Measurements from ENCODE around the gene TP53RK. TPM values are rescaled to one million over a fixed set of nuclear protein-coding genes. Genes with fewer than 3 reads are reported as not detected.

The TP53RK gene
- total and polyA plus RNA-seq, 2 of the 4 experiments (the other 2 are of a cell fraction), result 8.7 to 10.6 TPM

DNA sequence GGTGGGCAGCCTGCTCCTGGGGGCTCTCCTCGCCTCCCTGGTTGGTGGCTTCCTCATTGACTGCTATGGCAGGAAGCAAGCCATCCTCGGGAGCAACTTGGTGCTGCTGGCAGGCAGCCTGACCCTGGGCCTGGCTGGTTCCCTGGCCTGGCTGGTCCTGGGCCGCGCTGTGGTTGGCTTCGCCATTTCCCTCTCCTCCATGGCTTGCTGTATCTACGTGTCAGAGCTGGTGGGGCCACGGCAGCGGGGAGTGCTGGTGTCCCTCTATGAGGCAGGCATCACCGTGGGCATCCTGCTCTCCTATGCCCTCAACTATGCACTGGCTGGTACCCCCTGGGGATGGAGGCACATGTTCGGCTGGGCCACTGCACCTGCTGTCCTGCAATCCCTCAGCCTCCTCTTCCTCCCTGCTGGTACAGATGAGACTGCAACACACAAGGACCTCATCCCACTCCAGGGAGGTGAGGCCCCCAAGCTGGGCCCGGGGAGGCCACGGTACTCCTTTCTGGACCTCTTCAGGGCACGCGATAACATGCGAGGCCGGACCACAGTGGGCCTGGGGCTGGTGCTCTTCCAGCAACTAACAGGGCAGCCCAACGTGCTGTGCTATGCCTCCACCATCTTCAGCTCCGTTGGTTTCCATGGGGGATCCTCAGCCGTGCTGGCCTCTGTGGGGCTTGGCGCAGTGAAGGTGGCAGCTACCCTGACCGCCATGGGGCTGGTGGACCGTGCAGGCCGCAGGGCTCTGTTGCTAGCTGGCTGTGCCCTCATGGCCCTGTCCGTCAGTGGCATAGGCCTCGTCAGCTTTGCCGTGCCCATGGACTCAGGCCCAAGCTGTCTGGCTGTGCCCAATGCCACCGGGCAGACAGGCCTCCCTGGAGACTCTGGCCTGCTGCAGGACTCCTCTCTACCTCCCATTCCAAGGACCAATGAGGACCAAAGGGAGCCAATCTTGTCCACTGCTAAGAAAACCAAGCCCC is 36.2 kb upstream of the TP53RK start (continued):
- TF ChIP-seq SMC3 (IDR thresholded peaks at IDR 0.05; ENCODE audit: low read depth, low read length), result no peak

DNA sequence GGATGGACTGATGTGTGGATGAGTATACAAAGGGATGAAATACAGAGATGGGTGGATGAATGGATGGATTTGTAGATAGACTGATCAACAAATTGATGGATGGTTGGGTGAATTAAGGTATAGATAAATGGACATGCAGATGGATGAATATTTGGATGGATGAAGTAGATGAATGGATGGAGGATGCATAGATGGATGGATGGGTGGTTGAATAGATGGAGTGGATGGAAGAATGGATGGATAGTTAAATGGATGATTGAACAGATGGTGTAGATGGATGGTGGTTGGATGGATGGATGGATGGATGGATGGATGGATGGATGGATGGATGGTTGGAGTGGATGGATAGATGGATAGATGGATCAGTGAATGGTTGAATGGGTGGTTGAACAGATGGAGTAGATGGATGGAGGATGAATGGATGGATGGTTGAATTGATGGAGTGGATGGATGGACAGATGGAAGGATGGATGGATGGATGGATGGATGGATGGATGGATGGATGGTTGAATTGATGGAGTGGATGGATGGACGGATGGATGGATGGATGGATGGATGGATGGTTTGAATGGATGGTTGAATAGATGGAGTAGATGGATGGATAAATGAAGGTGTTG is 35.2 kb upstream of the TP53RK start:
- Histone ChIP-seq H3K36me3 (ENCODE audit: control insufficient read depth, insufficient read depth, low read length) (peaks cover 48% of the 10 kb centered on the region), H3K9me3 (ENCODE audit: control insufficient read depth, insufficient read depth, low read length) (peaks cover 7% of the 10 kb centered on the region), H2BK20ac (ENCODE audit: low read depth, low read length) (no peak overlapping the region), H3K4me1 (ENCODE audit: control insufficient read depth, insufficient read depth, low read length) (no peaks in the 10 kb centered on the region), H3K9me1 (ENCODE audit: insufficient read depth, low read length) (peaks cover 9% of the 10 kb centered on the region), H4K8ac (ENCODE audit: low read depth in 2 of 2, low read length in 2 of 2) (no peak overlapping the region), H3K23ac (ENCODE audit: low read depth, low read length) (no peak overlapping the region), H3K27ac (ENCODE audit: insufficient read depth, low read length) (no peak overlapping the region), H3K9ac (ENCODE audit: low read depth, low read length) (no peak overlapping the region), H2AK5ac (ENCODE audit: low read depth, low read length) (no peak overlapping the region), H2BK5ac (ENCODE audit: low read depth, low read length, poor library complexity, severe bottlenecking) (peak overlapping the region; percentile 69), H3K18ac (ENCODE audit: low read depth, low read length) (no peak overlapping the region), H3K4me3 (ENCODE audit: insufficient read depth, low read depth, low read length) (no peak overlapping the region), H3K56ac (ENCODE audit: extremely low read depth, insufficient read depth, low read length) (no peak overlapping the region), H3K14ac (replicated peaks; ENCODE audit: low read depth, low read length) (no peak overlapping the region), H4K5ac (ENCODE audit: low read depth, low read length) (no peak overlapping the region), H4K91ac (ENCODE audit: insufficient read depth, low read depth, low read length) (no peak overlapping the region), H3K79me1 (ENCODE audit: low read depth in 1 of 2, low read length in 2 of 2) (peaks cover 8 to 44% of the 10 kb centered on the region in 2 experiments), H3K4me2 (ENCODE audit: low read depth, low read length) (no peak overlapping the region), H3K27me3 (ENCODE audit: control insufficient read depth, insufficient read depth, low read length) (no peaks in the 10 kb centered on the region), H4K20me1 (ENCODE audit: insufficient read depth, low read length) (peaks cover 10% of the 10 kb centered on the region; the same call in 1 of the 2 replicates), H2BK120ac (ENCODE audit: low read depth, low read length) (no peak overlapping the region), H3K4ac (ENCODE audit: low read depth, low read length) (no peak overlapping the region), H2AFZ (replicated peaks; ENCODE audit: low read length, poor library complexity) (no peak overlapping the region), H2BK15ac (ENCODE audit: low read depth, low read length) (no peak overlapping the region), H2AK9ac (replicated peaks; ENCODE audit: low read depth, low read length, poor library complexity) (no peak overlapping the region)
- no peak for DNase-seq
- ATAC-seq (ENCODE audit: low read depth), result no peak
- dilution Hi-C loops (cut with HindIII; ENCODE audit: low sequenced_read_pairs, unreplicated experiment) (no loop called here), intact Hi-C loops (cut with micrococcal nuclease) (no loop called here), in situ Hi-C loops (cut with MboI; ENCODE audit: low sequenced_read_pairs) (no loop called here)
- no CpG with 5 or more reads among the region's 1 CpG for WGBS, 2 experiments (ENCODE audit: extremely low coverage in 2 of 2, insufficient read length in 1 of 2)
- ChIA-PET CTCF (no interaction called here), POLR2A (ENCODE audit: unreplicated experiment) (no interaction called here)
- no TSS peak for BruUV-seq (replicated peaks)
- TF ChIP-seq MXI1 (IDR thresholded peaks at IDR 0.05; ENCODE audit: borderline replicate concordance, low read depth, low read length), result no peak
- TF ChIP-seq RCOR1 (IDR thresholded peaks at IDR 0.05; ENCODE audit: insufficient replicate concordance, low read length), result no peak
- no peak for TF ChIP-seq FOS (IDR thresholded peaks at IDR 0.05; ENCODE audit: low read depth, low read length)
- no peak for TF ChIP-seq MAFK (IDR thresholded peaks at IDR 0.05; ENCODE audit: low read depth, low read length)
- no peak for TF ChIP-seq MAZ (IDR thresholded peaks at IDR 0.05; ENCODE audit: borderline replicate concordance, low read depth, low read length)
- TF ChIP-seq, protein P1, sequence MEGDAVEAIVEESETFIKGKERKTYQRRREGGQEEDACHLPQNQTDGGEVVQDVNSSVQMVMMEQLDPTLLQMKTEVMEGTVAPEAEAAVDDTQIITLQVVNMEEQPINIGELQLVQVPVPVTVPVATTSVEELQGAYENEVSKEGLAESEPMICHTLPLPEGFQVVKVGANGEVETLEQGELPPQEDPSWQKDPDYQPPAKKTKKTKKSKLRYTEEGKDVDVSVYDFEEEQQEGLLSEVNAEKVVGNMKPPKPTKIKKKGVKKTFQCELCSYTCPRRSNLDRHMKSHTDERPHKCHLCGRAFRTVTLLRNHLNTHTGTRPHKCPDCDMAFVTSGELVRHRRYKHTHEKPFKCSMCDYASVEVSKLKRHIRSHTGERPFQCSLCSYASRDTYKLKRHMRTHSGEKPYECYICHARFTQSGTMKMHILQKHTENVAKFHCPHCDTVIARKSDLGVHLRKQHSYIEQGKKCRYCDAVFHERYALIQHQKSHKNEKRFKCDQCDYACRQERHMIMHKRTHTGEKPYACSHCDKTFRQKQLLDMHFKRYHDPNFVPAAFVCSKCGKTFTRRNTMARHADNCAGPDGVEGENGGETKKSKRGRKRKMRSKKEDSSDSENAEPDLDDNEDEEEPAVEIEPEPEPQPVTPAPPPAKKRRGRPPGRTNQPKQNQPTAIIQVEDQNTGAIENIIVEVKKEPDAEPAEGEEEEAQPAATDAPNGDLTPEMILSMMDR (conservative IDR thresholded peaks at IDR 0.05; ENCODE audit: low read depth, low read length), result no peak
- no peak for TF ChIP-seq RFX5 (IDR thresholded peaks at IDR 0.05; ENCODE audit: low read depth, low read length)
- no peak for TF ChIP-seq CHD1 (IDR thresholded peaks at IDR 0.05; ENCODE audit: low read depth, low read length)
- TF ChIP-seq, protein P2, sequence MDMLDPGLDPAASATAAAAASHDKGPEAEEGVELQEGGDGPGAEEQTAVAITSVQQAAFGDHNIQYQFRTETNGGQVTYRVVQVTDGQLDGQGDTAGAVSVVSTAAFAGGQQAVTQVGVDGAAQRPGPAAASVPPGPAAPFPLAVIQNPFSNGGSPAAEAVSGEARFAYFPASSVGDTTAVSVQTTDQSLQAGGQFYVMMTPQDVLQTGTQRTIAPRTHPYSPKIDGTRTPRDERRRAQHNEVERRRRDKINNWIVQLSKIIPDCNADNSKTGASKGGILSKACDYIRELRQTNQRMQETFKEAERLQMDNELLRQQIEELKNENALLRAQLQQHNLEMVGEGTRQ (IDR thresholded peaks at IDR 0.05; ENCODE audit: low read depth, low read length), result no peak

All from IMR-90 (cell line).